Motor neuron (in vitro differentiated cells): ENCODE measurements around the gene ASB18. TPM values are rescaled to one million over a fixed set of nuclear protein-coding genes. Genes with fewer than 3 reads are reported as not detected.
A peak's percentile ranks its signal among the peaks of the same experiment; 100 is the strongest.

Experiments
- ATAC-seq, 8 experiments: fragments of 200-7000 bp; cut with Tn5 transposase; replicated peaks in 6 of 8; 2 replicates each; pipeline ENCODE4 v1.8.0; 2021; ENCODE audit warnings: mild to moderate bottlenecking in 8 of 8, moderate library complexity in 8 of 8
- H3K27ac ChIP-seq, 2 donors: fragments of 250-450 bp; sonication (Bioruptor Pico); 2 replicates each; pipeline ENCODE4 v1.9.0; 2021; ENCODE audit warnings: antibody characterized with exemption in 2 of 2, mild to moderate bottlenecking in 2 of 2, moderate library complexity in 1 of 2
- H3K4me1 ChIP-seq, 2 donors: fragments of 250-450 bp; sonication (Bioruptor Pico); replicated peaks in 1 of 2; 2 replicates each; pipeline ENCODE4 v1.6.1; 2021; ENCODE audit warnings: antibody characterized with exemption in 2 of 2, mild to moderate bottlenecking in 2 of 2, moderate library complexity in 1 of 2
- H3K4me3 ChIP-seq, 5 donors: fragments of 250-450 bp; sonication (Bioruptor Pico); 2 replicates each; pipeline ENCODE4 v1.9.0; 2021; ENCODE audit warnings: antibody characterized with exemption in 5 of 5, mild to moderate bottlenecking in 5 of 5, moderate library complexity in 4 of 5
- WGBS, 10 experiments: fragments of 450-650 bp; shearing (Covaris generic); methylation state at CpG; one replicate each; pipeline ENCODE4 v1.0.0; 2022; 5-methylcytosine and 5-hydroxymethylcytosine counted together
- in situ Hi-C, 9 experiments: fragments of 400-800 bp; cut with MboI; loops; one replicate each; pipeline ENCODE4 v1.15.0; 2021; ENCODE audit warnings: low sequenced_read_pairs in 9 of 9, low pct_unique_long_range_greater_than_20kb in 2 of 9; ENCODE audit not compliant: unreplicated experiment in 9 of 9
- total RNA-seq, 8 experiments: library from RNA; unstranded; fragments of 300-600 nt; gene quantifications; 2 replicates each; pipeline versions ENCODE4 v1.2.3 to v1.2.4, GENCODE V29; 2022

Gene ASB18, protein sequence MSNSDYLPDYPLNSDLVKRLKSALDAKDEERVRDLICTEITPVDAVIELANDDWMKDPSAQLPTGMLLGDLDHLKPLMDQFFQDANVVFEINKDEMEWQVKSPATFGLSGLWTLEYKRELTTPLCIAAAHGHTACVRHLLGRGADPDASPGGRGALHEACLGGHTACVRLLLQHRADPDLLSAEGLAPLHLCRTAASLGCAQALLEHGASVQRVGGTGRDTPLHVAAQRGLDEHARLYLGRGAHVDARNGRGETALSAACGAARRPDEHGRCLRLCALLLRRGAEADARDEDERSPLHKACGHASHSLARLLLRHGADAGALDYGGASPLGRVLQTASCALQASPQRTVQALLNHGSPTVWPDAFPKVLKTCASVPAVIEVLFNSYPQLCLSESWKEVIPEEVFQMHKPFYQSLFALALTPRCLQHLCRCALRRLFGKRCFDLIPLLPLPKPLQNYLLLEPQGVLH
- total RNA-seq = under 1 TPM in 6 of 8 experiments, not detected in 2; 0.10 to 0.63 (median 0.25) TPM

GRCh38 chr2:236264256-236264655, at the start of gene ASB18:
ASB18 (minus strand) TSS chr2:236264406; CDS start chr2:236264345, 61 bp downstream.
- no peak for ATAC-seq
- in situ Hi-C loops = no loop called here
- H3K4me1 ChIP-seq = peaks cover 0 to 9% of the 10 kb centered on the region in 2 donors
- WGBS, 10 experiments = 0 to 88% (median 67%) methylated on average over 1 to 7 of the region's 8 CpGs; no CpG with 5 or more reads in 5 of the 10 experiments
- no peak within 1 kb of the TSS for H3K27ac ChIP-seq
- H3K4me3 ChIP-seq = no peak within 1 kb of the TSS

DNA sequence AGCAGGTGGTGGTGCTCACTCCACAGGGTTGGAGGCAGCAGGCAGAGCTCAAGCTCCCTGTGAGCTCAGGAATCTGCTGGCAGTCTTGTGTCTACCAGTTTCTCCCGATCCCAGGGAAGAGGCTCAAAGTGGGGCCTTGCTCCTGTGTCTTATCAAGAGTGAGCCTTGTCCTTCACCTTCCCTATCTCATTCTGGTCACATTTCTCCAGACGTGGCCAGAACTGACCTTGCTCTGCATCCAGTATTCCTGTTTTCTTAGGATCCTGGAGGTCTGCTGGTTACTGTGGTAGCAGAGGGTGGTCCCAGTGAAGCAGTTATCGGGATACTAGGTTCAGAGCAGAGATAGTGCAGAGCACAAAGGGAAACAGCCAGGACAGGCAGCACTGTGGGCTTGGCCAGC, 47.1 kb upstream of the ASB18 start:
- no peak for ATAC-seq
- WGBS, 10 experiments = 57 to 60% methylated on average over 1 to 2 of the region's 3 CpGs; no CpG with 5 or more reads in 8 of the 10 experiments
- no peak overlapping the region for H3K27ac ChIP-seq
- peaks cover 0 to 9% of the 10 kb centered on the region in 2 donors for H3K4me1 ChIP-seq
- in situ Hi-C loops = no loop called here
- H3K4me3 ChIP-seq = no peak overlapping the region

GRCh38 chr2:236309669-236310029, 45.4 kb upstream of the ASB18 start:
- Histone ChIP-seq H3K4me1 (peaks cover 0 to 13% of the 10 kb centered on the region in 2 donors), H3K4me3 (no peak overlapping the region), H3K27ac (no peak overlapping the region)
- 20 to 100% (median 44%) methylated on average over 1 to 9 of the region's 9 CpGs; no CpG with 5 or more reads in 4 of the 10 experiments for WGBS, 10 experiments
- in situ Hi-C loops = no loop called here
- ATAC-seq = peak in 5 of 8 experiments; percentile 29 to 79 (median 64)

DNA sequence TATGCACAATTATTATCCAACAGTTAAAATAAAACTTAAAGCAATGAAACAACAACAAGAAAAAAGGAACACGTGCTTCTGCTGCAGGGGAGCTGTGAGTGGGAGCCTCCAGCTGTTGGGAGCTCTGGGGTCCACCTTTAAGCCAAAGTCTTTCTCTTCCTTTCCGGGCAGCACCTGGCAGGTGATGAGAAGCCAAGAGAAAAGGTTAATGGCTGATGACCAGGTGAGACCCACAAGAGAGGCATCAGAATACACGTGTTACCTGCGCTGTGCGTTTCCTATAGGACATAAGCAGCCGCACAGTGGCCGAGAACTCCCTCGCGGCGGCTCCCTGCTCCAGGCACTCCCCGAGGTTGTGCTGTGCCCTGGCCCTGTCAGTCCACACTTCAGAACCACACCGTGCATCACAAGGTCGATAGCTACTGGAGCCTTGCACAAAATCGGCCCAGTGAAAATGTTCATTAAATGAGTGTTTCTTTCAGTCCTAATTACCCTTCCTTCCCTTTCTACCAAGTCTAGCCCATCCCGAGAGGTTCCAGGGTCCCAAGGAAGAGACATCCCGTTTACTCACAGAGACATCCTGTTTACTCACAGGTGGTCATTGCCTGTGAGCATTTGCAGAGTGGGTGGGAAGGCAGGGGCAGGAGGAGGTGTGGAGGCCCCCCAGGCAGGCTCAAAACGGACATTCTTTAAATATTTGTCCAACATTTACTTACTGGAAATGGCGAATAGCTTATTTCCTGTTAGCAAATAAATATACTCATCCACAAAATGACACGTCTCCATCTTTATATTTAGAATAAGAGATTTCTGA, 44.9 kb upstream of the ASB18 start:
- no peak overlapping the region for H3K27ac ChIP-seq
- in situ Hi-C loops = no loop called here
- WGBS, 10 experiments = 0 to 83% (median 46%) methylated on average over 1 to 15 of the region's 19 CpGs
- peaks cover 0 to 13% of the 10 kb centered on the region in 2 donors for H3K4me1 ChIP-seq
- no peak overlapping the region for H3K4me3 ChIP-seq
- ATAC-seq = no peak

DNA sequence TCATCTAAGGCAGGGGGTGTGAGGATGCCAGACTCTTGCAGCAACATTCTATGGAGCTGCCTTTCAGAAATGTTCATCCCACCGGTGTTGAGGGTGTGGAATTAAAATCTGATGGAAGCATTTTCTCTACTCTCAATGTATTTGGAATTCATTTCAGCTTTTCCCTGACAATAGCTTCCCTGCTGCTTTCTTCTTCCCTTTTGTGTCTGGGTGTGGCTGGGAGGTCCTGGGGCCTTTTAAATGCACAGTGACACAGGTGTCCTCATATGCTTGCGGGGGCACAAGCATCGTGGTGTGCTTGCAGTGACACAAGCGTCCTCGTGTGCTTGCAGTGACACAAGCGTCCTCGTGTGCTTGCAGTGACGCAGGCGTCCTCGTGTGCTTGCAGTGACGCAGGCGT, 43.4 kb upstream of the ASB18 start:
- WGBS, 10 experiments = 20 to 90% (median 48%) methylated on average over 1 to 11 of the region's 12 CpGs; no CpG with 5 or more reads in 3 of the 10 experiments
- peak in 2 of 8 experiments; percentile 11 to 23 for ATAC-seq
- Histone ChIP-seq H3K4me1 (peaks cover 0 to 13% of the 10 kb centered on the region in 2 donors), H3K27ac (no peak overlapping the region), H3K4me3 (no peak overlapping the region)
- in situ Hi-C loops = no loop called here

- no peak for ATAC-seq
- no peak overlapping the region for H3K4me3 ChIP-seq
- 40 to 90% (median 63%) methylated on average over 1 to 7 of the region's 13 CpGs; no CpG with 5 or more reads in 1 of the 10 experiments for WGBS, 10 experiments
- H3K4me1 ChIP-seq = peaks cover 0 to 13% of the 10 kb centered on the region in 2 donors
- in situ Hi-C loops = no loop called here
- H3K27ac ChIP-seq = no peak overlapping the region
Measured at GRCh38 chr2:236306825-236307540, 42.8 kb upstream of the ASB18 start.

GRCh38 chr2:236305964-236306605, 41.9 kb upstream of the ASB18 start:
- WGBS, 10 experiments = 33 to 100% (median 86%) methylated on average over 1 to 6 of the region's 6 CpGs; no CpG with 5 or more reads in 5 of the 10 experiments
- Histone ChIP-seq H3K4me1 (peaks cover 0 to 13% of the 10 kb centered on the region in 2 donors), H3K27ac (no peak overlapping the region), H3K4me3 (no peak overlapping the region)
- in situ Hi-C loops = no loop called here
- ATAC-seq = peak in 1 of 8 experiments; percentile 11

- no peak overlapping the region for H3K27ac ChIP-seq
- WGBS, 10 experiments = 43 to 92% (median 86%) methylated on average over 1 to 3 of the region's 10 CpGs; no CpG with 5 or more reads in 5 of the 10 experiments
- ATAC-seq = no peak
- no peak overlapping the region for H3K4me3 ChIP-seq
- peaks cover 0 to 13% of the 10 kb centered on the region in 2 donors for H3K4me1 ChIP-seq
- in situ Hi-C loops = no loop called here
Measured at GRCh38 chr2:236305531-236305930, 41.3 kb upstream of the ASB18 start.

- Histone ChIP-seq H3K4me1 (peaks cover 0 to 13% of the 10 kb centered on the region in 2 donors), H3K27ac (no peak overlapping the region), H3K4me3 (no peak overlapping the region)
- 10 to 100% (median 76%) methylated on average over 1 to 2 of the region's 2 CpGs; no CpG with 5 or more reads in 2 of the 10 experiments for WGBS, 10 experiments
- no peak for ATAC-seq
- in situ Hi-C loops = no loop called here
Measured at GRCh38 chr2:236303935-236304334, 39.7 kb upstream of the ASB18 start.

DNA sequence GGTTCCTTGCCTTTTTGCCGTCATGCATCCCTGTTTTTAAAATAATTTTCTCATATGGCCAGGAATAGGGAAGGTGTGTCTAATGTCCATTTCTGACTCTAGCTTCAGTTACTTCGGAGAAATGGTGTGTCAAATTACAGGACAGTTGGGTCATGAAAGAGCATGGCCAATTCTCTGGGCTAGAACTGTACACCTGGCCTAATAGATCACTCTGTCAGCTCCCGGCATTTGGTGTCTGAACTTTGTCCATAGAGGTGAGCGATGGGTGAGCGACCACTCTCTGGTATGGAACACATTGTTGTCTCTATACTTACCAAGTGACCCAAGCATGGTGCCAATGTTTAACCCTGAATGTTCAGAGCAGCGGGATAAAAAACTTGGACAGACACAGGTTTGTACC, 38.3 kb upstream of the ASB18 start:
- peaks cover 0 to 10% of the 10 kb centered on the region in 2 donors for H3K4me1 ChIP-seq
- no peak for ATAC-seq
- in situ Hi-C loops = no loop called here
- no peak overlapping the region for H3K4me3 ChIP-seq
- WGBS, 10 experiments = 0 to 100% (median 79%) methylated on average over 1 to 6 of the region's 6 CpGs; no CpG with 5 or more reads in 3 of the 10 experiments
- H3K27ac ChIP-seq = no peak overlapping the region

DNA sequence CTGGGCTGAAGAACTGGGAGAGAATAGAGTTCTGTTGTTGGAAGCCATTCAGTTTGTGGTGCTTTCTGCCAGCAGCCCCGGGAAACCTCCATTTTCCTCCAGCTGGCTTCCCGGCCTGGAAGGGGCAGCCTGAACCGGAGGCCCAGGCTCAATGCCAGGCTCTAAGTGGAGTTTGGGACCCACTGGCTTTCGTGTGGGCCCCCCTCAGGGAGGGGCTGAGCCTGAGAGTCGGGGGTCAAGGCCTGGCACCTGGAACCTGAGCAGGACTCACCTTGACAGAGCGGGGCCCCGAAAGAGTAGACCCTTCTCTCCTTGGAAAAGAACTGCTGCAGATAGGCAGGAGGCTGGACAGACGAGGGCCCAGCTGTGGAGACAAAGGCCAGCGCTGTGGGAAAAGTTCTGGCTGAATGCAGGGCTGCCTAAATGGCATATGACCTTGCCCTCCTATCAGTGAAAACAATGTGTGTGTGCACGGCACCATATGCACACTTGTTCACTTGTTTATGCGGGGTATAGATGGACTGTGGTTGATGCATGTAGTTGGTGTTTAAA, 34.8 kb upstream of the ASB18 start:
- Histone ChIP-seq H3K4me3 (no peak overlapping the region), H3K4me1 (no peaks in the 10 kb centered on the region), H3K27ac (no peak overlapping the region)
- no peak for ATAC-seq
- in situ Hi-C loops = no loop called here
- WGBS, 10 experiments = 70 to 100% (median 94%) methylated on average over 1 to 8 of the region's 11 CpGs; no CpG with 5 or more reads in 6 of the 10 experiments

GRCh38 chr2:236295481-236295880, 31.3 kb upstream of the ASB18 start:
- H3K4me1 ChIP-seq = no peaks in the 10 kb centered on the region
- no peak for ATAC-seq
- no peak overlapping the region for H3K27ac ChIP-seq
- in situ Hi-C loops = no loop called here
- 26 to 100% (median 94%) methylated on average over 1 to 8 of the region's 8 CpGs; no CpG with 5 or more reads in 1 of the 10 experiments for WGBS, 10 experiments
- no peak overlapping the region for H3K4me3 ChIP-seq
